Large intestine (tissue), 3 donors: ENCODE data around the gene CTNS. TPM values are rescaled to one million over a fixed set of nuclear protein-coding genes. Genes with fewer than 3 reads are reported as not detected.

Source experiments
- DNase-seq, 2 donors: peaks; one replicate each; pipeline versions ENCODE4 v3.0.0 to v3.0.0-alpha.2; 2013
- H3K27ac ChIP-seq: one replicate; pipeline ENCODE4 v1.5.1; 2013; ENCODE audit warnings: low read length
- H3K27me3 ChIP-seq: 2 replicates; pipeline ENCODE4 v1.6.1; 2013; ENCODE audit warnings: low read length; ENCODE audit not compliant: control insufficient read depth, insufficient read depth
- H3K36me3 ChIP-seq: 2 replicates; pipeline ENCODE4 v1.6.1; 2013; ENCODE audit warnings: low read length; ENCODE audit not compliant: control insufficient read depth, insufficient read depth
- H3K4me1 ChIP-seq: one replicate; pipeline ENCODE4 v1.6.1; 2013; ENCODE audit warnings: low read length; ENCODE audit not compliant: control insufficient read depth, insufficient read depth
- H3K4me3 ChIP-seq: one replicate; pipeline ENCODE4 v1.5.1; 2013; ENCODE audit warnings: low read length
- H3K9me3 ChIP-seq: one replicate; pipeline ENCODE4 v1.6.1; 2013; ENCODE audit warnings: mild to moderate bottlenecking, low read depth, low read length, moderate library complexity; ENCODE audit not compliant: control insufficient read depth
- WGBS: methylation state at CpG from one replicate; pipeline ENCODE4 v1.1.5; 2013; ENCODE audit warnings: low lambda C conversion rate; ENCODE audit not compliant: insufficient coverage; 5-methylcytosine and 5-hydroxymethylcytosine counted together
- polyA plus RNA-seq: library from polyadenylated mRNA; unstranded; fragments of 120-200 nt; gene quantifications from one replicate; pipeline ENCODE4 v1.2.1, GENCODE V29; 2013

CTNS gene
- polyA plus RNA-seq, 1 donor: 21.7 TPM

DNA sequence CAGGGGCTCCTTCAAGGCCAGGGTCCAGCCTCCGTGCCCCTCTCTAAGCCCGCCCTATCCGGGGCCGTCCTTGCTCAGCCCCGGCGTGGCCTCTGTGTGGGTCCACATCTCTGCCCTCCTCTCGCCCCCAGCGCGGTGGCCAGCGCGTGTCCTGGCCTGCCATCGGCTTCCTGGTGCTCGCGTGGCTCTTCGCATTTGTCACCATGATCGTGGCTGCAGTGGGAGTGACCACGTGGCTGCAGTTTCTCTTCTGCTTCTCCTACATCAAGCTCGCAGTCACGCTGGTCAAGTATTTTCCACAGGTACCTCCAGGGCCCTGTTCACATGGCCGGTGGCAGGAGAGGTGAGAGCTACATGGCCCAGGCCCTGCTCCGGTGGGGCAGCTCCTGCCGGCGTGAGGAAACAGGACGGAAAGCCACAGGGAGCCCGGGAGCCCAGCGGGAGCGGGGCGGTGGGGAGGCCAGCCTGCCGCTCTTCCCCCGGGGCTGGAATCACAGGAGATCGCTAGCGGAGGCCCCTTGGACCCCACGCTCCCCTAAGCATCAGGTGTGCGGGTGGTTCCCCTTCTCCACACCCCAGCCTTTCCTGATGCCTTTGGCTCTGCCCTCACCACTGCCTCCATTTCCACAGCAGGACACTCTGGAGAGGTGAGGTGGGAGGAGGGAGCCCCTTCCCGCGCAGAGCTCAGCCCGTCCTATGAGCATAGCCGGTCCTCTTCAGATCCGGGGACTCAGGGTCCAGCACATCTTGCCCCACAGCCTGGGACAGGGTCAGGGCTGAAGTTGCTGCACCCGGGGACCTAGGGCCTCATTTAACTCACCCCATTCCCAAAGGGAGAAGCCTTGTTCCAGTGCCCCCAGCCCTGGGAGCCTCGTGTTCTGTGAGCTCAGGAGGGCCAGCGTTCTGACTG is 21.6 kb downstream of the CTNS start:
- H3K27me3 ChIP-seq: no peaks in the 10 kb centered on the region
- H3K9me3 ChIP-seq: no peaks in the 10 kb centered on the region
- no CpG with 5 or more reads among the region's 42 CpGs for WGBS
- H3K4me1 ChIP-seq: peaks cover 7% of the 10 kb centered on the region
- DNase-seq: no peak
- no peak overlapping the region for H3K27ac ChIP-seq
- H3K4me3 ChIP-seq: no peak overlapping the region
- peaks cover 41% of the 10 kb centered on the region for H3K36me3 ChIP-seq

DNA sequence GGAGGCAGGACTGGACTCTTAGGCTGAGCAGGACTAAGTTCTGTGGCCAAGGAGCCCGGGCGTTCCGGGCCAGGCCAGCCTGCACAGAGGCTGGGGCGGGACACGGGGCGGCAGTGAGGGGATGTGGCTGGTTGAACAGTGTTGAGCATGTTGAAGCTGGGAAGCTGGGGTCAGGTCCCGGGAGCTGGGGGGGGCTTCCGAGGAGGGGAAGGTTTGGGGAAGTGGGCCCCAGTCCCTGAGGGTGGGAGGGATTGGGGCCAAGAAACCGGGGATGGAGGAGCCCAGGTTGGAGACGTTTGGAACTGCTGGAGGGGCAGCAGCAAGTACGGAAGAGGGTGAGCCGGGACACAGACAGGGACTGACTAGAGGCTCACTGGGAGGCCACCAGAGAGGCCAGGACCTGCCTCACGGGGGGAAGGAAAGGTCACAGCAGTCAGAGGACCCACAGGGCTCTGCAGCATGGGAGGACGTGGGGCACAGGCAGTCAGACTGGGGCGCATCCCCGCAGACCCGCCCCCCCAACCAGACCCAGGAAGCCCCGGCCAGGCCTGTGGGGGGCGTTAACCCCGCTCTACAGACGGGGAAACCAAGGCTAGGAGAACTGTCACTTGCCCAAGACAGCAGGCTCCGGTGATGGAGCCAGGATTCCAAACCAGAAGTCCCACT is 22.4 kb downstream of the CTNS start:
- no peaks in the 10 kb centered on the region for H3K9me3 ChIP-seq
- no peak overlapping the region for H3K27ac ChIP-seq
- WGBS: no CpG with 5 or more reads among the region's 22 CpGs
- no peak overlapping the region for H3K4me3 ChIP-seq
- H3K36me3 ChIP-seq: peaks cover 49% of the 10 kb centered on the region
- H3K27me3 ChIP-seq: no peaks in the 10 kb centered on the region
- peaks cover 7% of the 10 kb centered on the region for H3K4me1 ChIP-seq
- no peak for DNase-seq

DNA sequence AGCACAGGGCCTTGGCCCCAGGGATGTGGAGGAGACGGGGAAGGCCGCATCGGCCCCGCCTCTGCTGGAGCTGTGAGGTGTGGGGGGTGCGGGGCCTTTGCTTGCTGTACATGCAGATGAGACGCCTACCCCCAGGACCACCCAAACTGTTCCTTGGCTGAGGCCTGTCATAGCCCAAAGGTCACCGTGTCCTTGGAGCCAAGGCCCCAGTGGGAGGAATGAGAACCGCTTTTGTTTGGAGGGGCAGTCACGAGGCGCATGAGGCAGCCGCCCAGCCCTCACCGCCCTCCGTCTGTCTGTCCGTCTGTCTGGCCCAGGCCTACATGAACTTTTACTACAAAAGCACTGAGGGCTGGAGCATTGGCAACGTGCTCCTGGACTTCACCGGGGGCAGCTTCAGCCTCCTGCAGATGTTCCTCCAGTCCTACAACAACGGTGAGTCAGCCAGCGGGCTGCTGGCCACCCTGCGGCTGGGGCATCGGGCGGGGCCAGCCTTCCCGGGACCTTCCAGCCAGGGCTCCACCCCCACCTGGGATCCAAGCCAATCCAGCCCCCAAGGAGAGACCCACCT is 23.1 kb downstream of the CTNS start:
- peaks cover 7% of the 10 kb centered on the region for H3K4me1 ChIP-seq
- H3K27ac ChIP-seq: no peak overlapping the region
- no peak overlapping the region for H3K4me3 ChIP-seq
- DNase-seq: no peak
- WGBS: no CpG with 5 or more reads among the region's 22 CpGs
- H3K9me3 ChIP-seq: no peaks in the 10 kb centered on the region
- peaks cover 56% of the 10 kb centered on the region for H3K36me3 ChIP-seq
- H3K27me3 ChIP-seq: no peaks in the 10 kb centered on the region

DNA sequence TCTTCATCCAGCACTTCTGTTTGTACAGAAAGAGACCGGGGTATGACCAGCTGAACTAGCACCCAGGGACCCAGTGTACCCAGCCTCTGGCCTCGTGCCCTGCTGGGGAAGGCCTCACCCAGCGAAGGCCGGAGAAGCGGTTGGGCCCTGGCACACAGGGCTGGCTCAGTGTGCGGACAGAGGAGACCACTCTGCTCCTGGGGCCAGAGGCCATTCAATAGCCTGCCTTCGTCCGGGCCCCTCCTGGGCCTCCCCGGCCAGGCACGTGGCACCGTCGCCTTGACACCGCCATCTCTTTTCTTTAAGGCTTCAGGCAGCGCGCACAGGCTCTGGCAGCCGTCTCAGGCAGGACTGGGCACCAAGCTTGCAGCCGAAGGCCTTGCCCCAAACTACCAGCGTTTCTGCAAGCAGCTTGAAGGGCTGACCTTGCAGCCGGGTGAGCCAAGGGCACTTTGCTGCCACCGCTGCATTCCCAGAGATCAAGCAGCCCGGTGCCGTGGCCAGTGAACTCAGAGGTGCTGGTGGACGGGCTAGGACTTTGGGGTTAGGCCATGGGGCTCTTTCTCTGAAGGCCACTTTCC is 23.8 kb downstream of the CTNS start:
- Histone ChIP-seq H3K27ac (no peak overlapping the region), H3K36me3 (peaks cover 57% of the 10 kb centered on the region), H3K9me3 (no peaks in the 10 kb centered on the region), H3K4me3 (no peak overlapping the region), H3K27me3 (no peaks in the 10 kb centered on the region), H3K4me1 (peaks cover 7% of the 10 kb centered on the region)
- DNase-seq: no peak
- WGBS: no CpG with 5 or more reads among the region's 23 CpGs

DNA sequence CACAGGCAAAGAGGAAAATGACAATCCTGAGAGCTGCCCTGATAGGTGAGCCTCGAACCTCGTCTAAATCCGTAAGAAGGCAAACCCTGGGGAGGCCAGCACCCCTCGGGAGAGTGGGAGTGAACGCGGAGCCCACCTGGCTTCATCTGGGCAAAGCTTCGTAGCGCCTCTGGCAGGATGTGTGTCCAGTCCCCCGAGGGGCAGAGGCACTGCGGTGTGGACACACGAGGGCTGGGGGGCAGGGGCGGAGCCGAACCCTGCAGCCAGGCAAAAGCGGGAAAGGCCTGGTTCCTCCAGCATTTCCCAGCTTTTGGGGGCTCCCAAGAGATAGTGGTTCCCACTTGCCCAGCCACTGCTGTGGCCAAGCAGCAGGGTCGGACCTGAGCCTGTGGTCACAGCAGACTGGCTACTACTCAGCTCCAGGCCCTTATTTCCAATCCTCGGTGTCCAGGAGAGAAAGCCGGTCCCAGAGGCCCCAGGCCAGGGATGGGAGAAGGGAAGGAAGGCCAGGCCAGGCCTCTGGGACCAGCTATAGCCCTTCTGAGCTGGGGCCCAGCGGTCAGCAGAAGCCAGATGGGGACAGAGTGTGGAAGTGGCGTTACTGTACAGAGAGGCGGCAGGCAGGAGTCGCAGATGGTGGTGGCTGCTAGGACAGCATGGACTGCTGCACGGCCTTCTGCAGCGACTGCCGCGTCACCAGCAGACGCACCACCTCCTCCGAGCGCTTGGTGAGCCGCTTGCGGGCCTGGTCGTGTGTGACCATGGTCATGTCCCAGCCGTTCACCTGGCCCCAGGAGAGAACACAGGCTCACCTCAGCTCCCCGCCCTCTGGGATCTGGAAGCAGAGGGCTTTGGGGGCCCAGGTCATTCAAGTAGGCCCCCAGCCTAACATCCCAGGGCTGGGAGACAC is 26.8 kb downstream of the CTNS start:
- Histone ChIP-seq H3K36me3 (peaks cover 58% of the 10 kb centered on the region), H3K27ac (no peak overlapping the region), H3K4me3 (no peak overlapping the region), H3K27me3 (no peaks in the 10 kb centered on the region), H3K4me1 (peaks cover 17% of the 10 kb centered on the region), H3K9me3 (peaks cover 4% of the 10 kb centered on the region)
- WGBS: no CpG with 5 or more reads among the region's 33 CpGs
- DNase-seq: no peak

DNA sequence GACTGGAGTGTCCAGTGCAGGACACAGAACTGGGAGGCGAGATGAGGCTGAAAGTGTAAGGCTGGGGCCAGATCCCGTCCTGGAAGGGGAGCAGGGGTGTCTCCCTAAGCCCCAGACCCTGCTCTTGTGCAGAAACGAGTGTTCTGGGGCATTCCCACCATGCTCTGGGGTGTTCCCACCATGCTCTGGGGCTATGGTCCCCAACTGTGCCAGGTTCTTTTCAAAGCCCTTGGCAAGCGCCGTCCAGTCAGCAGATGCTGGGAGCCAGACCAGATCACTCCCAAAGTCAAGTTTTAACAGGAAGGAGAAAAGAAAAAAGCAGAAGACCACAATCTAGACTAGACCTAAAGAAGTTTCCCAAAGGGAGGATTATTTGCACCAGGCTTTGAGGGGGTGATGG is 29.3 kb downstream of the CTNS start:
- H3K4me1 ChIP-seq: peaks cover 12% of the 10 kb centered on the region
- whole genome bisulfite sequencing: no CpG with 5 or more reads among the region's 5 CpGs

DNA sequence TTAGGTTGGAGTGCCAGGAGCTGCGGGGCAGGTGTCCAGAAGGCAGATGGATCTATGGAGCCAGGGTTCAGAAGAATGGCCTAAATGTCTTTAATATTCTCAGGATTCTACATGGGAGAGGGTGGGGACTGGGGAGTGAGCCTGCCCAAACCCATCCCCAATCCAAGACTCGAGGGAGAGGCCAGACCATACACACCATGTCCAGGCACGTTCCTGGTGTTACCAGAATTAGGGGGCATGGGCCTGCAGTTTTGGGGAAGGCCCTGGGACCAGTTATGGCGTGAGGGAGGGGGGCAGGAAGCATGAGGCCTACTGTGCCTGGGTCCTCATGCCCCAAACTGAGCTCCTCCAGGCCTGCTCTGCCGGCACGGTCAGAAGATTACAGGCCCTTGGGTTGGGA is 30.0 kb downstream of the CTNS start:
- H3K4me3 ChIP-seq: peak overlapping the region; percentile 6
- peaks cover 12% of the 10 kb centered on the region for H3K4me1 ChIP-seq
- peaks cover 42% of the 10 kb centered on the region for H3K36me3 ChIP-seq
- no peaks in the 10 kb centered on the region for H3K27me3 ChIP-seq
- H3K9me3 ChIP-seq: peaks cover 4% of the 10 kb centered on the region
- WGBS: no CpG with 5 or more reads among the region's 6 CpGs
- no peak for DNase-seq
- H3K27ac ChIP-seq: no peak overlapping the region

More for the DNA sequence above, 29.3 kb downstream of the CTNS start:
- Histone ChIP-seq H3K9me3 (peaks cover 4% of the 10 kb centered on the region), H3K4me3 (no peak overlapping the region), H3K27me3 (no peaks in the 10 kb centered on the region), H3K36me3 (peaks cover 49% of the 10 kb centered on the region), H3K27ac (no peak overlapping the region)
- DNase-seq: no peak

DNA sequence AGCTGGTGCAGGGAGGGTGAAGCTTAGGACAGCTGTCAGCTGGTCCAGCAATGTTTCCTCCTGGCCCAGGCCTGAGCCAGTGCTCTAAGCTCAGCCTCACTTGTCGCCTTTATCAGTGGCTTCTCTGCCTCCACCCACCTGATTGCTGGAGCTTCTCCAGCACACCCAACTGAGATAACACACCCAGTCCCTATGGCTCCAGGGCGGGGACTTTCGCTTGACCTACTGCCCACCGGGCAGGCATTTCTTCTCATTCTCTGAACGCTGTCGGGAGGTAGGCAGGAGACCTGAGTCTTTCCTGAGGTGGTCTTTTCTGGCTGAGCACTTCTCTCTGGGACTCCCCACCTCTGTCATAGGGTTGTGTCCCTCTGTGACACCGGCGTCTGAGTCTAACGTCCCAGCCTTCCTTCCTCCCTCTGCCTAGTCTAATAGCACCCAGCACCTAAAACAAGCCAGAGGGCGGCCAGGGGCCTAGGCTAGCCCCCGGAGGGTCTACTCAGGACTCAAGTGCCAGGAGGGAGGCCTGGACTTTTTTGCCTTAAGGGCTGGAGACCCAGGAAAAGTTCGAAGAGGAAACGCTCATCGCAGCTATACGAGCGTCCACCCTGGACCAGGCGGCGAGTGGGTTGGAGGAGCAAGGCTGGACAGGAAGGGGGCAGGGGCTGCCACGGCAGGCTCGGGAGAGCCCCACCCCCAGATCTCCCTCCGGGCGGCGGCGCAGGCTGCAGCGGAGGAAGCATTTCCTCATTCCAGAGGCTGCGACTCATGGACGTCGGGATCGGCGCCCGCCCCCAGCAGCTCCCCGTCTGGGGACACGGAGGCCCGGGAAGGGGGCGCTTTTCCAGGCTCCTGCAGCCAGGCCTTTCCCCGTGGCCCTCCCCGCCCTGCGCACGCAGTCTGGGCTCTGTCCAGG is 31.1 kb downstream of the CTNS start:
- peak overlapping the region; percentile 98 for H3K4me3 ChIP-seq
- peaks cover 4% of the 10 kb centered on the region for H3K9me3 ChIP-seq
- H3K27ac ChIP-seq: peak overlapping the region; percentile 99
- peaks cover 36% of the 10 kb centered on the region for H3K36me3 ChIP-seq
- WGBS: no CpG with 5 or more reads among the region's 39 CpGs
- no peaks in the 10 kb centered on the region for H3K27me3 ChIP-seq
- peak; percentile 92 to 95 for DNase-seq
- H3K4me1 ChIP-seq: peaks cover 10% of the 10 kb centered on the region
